ENCODE results near the gene POMT2.
"Not testable (repeated sequence)": the region's sequence is repeated elsewhere in the genome, so short reads cannot be mapped to it uniquely, and the experiment has no call there.

The POMT2 gene

GRCh38 chr14:77296906-77297305 lies 23.8 kb downstream of the POMT2 start:
- DNase-seq (ENCODE audit: low read depth in 2 of 2), result no peak

GRCh38 chr14:77296155-77296554 lies 24.5 kb downstream of the POMT2 start:
- DNase-seq (ENCODE audit: low read depth in 2 of 2), result no peak

GRCh38 chr14:77290705-77291104 lies 30.0 kb downstream of the POMT2 start:
- no peak for DNase-seq (ENCODE audit: low read depth in 2 of 2)

- DNase-seq (ENCODE audit: low read depth in 2 of 2), result no peak
Observed at GRCh38 chr14:77286576-77286975, 34.1 kb downstream of the POMT2 start.

GRCh38 chr14:77284466-77284865 lies 36.2 kb downstream of the POMT2 start:
- no peak for DNase-seq (ENCODE audit: low read depth in 2 of 2)

- DNase-seq (ENCODE audit: low read depth in 2 of 2), result no peak
Observed at GRCh38 chr14:77284066-77284465, 36.6 kb downstream of the POMT2 start.

- no peak for DNase-seq (ENCODE audit: low read depth in 2 of 2)
Observed at GRCh38 chr14:77281852-77282410, 38.8 kb downstream of the POMT2 start.

- DNase-seq (ENCODE audit: low read depth in 2 of 2), result not testable (repeated sequence)
Observed at GRCh38 chr14:77280921-77281320, 39.8 kb downstream of the POMT2 start.

- DNase-seq (ENCODE audit: low read depth in 2 of 2), result no peak
Observed at GRCh38 chr14:77279719-77280118, 41.0 kb downstream of the POMT2 start.

- DNase-seq (ENCODE audit: low read depth in 2 of 2), result no peak
Observed at GRCh38 chr14:77278461-77279230, 42.0 kb downstream of the POMT2 start.

- DNase-seq (ENCODE audit: low read depth in 2 of 2), result no peak
Observed at GRCh38 chr14:77276959-77277358, 43.7 kb downstream of the POMT2 start.

- no peak for DNase-seq (ENCODE audit: low read depth in 2 of 2)
Observed at GRCh38 chr14:77276295-77276935, 44.3 kb downstream of the POMT2 start.

GRCh38 chr14:77275601-77276017 lies 45.1 kb downstream of the POMT2 start:
- no peak for DNase-seq (ENCODE audit: low read depth in 2 of 2)

- no peak for DNase-seq (ENCODE audit: low read depth in 2 of 2)
Observed at GRCh38 chr14:77275041-77275580, 45.6 kb downstream of the POMT2 start.

GRCh38 chr14:77273796-77274195 lies 46.9 kb downstream of the POMT2 start:
- no peak for DNase-seq (ENCODE audit: low read depth in 2 of 2)

- no peak for DNase-seq (ENCODE audit: low read depth in 2 of 2)
Observed at GRCh38 chr14:77272261-77272660, 48.4 kb downstream of the POMT2 start.

- no peak for DNase-seq (ENCODE audit: low read depth in 2 of 2)
Observed at GRCh38 chr14:77271113-77271710, 49.5 kb downstream of the POMT2 start, which contains the start of gene NGB. TSS of gene NGB (minus strand) at chr14:77271206. CDS start at chr14:77270937, 269 bp downstream.

GRCh38 chr14:77270361-77271112 lies 50.1 kb downstream of the POMT2 start:
- no peak for DNase-seq (ENCODE audit: low read depth in 2 of 2)

GRCh38 chr14:77268989-77269600 lies 51.6 kb downstream of the POMT2 start:
- no peak for DNase-seq (ENCODE audit: low read depth in 2 of 2)

- no peak for DNase-seq (ENCODE audit: low read depth in 2 of 2)
Observed at GRCh38 chr14:77267937-77268699, 52.6 kb downstream of the POMT2 start.

Measured in stimulated activated CD8-positive, alpha-beta memory T cell treated with anti-CD3 and anti-CD28 coated beads, Interleukin-15, amount 100 ng/mL, for 48 hours (primary cell).